Measurements from ENCODE around the gene TLX1.

Gene TLX1

DNA sequence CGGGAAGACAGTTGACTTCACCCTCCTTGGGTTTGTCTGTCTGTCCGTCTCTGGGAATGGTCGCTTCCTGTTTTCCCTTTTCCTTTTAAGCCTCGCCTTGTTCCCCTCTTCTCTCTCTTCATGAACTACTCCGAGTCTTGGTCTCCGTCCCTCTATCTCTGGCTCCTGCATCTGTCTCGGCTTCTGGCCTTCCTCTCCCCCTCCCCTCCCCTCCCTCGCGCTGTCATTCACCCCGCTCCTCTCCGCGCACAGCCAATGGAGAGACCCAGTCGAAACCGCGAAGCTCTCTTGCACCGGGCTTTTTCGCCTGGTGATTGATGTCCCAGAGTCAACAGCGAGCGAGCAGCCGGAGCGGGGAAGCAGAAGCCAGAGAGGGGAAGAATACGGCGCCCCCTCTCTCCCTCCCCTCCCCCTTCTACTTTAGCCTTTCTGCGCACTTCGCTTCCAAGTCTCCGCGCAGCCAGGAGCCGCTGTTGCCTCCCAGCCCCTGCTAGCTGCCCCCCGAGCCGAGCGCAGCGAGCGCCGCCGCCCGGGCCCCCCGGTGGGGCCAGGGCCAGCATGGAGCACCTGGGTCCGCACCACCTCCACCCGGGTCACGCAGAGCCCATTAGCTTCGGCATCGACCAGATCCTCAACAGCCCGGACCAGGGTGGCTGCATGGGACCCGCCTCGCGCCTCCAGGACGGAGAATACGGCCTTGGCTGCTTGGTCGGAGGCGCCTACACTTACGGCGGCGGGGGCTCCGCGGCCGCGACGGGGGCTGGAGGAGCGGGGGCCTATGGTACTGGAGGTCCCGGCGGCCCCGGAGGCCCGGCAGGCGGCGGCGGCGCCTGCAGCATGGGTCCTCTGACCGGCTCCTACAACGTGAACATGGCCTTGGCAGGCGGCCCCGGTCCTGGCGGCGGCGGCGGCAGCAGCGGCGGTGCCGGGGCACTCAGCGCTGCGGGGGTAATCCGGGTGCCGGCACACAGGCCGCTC lies at the start of gene TLX1 (continued):
- TF ChIP-seq PRDM1 (tag by site-specific recombination; IDR thresholded peaks at IDR 0.05): peak; percentile 39
- TF ChIP-seq ZNF175 (tag by site-specific recombination; IDR thresholded peaks at IDR 0.05): no peak
- TF ChIP-seq ZBTB8A (tag by site-specific recombination; IDR thresholded peaks at IDR 0.05): no peak; the same call in 1 of the 2 replicates
- 0 out of 2 replicates have a peak, but pooled peaks have one; percentile 15 for TF ChIP-seq ZNF777 (tag by site-specific recombination; IDR thresholded peaks at IDR 0.05; ENCODE audit: borderline replicate concordance)
- TF ChIP-seq ZFHX2 (tag by site-specific recombination; conservative IDR thresholded peaks at IDR 0.05): no peak
- no peak for TF ChIP-seq ZNF223 (tag by site-specific recombination; IDR thresholded peaks at IDR 0.05)
- TF ChIP-seq ZNF292 (tag by site-specific recombination; IDR thresholded peaks at IDR 0.05; ENCODE audit: borderline replicate concordance, low read depth): no peak
- TF ChIP-seq ZNF670 (tag by site-specific recombination; IDR thresholded peaks at IDR 0.05; ENCODE audit: low read depth): no peak
- TF ChIP-seq, protein P1, sequence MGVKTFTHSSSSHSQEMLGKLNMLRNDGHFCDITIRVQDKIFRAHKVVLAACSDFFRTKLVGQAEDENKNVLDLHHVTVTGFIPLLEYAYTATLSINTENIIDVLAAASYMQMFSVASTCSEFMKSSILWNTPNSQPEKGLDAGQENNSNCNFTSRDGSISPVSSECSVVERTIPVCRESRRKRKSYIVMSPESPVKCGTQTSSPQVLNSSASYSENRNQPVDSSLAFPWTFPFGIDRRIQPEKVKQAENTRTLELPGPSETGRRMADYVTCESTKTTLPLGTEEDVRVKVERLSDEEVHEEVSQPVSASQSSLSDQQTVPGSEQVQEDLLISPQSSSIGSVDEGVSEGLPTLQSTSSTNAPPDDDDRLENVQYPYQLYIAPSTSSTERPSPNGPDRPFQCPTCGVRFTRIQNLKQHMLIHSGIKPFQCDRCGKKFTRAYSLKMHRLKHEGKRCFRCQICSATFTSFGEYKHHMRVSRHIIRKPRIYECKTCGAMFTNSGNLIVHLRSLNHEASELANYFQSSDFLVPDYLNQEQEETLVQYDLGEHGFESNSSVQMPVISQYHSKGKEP (tag by site-specific recombination; IDR thresholded peaks at IDR 0.05): peak; percentile 26; the same call in 1 of the 2 replicates
- TF ChIP-seq SALL2 (tag by site-specific recombination; IDR thresholded peaks at IDR 0.05; ENCODE audit: borderline replicate concordance): no peak
- no peak for TF ChIP-seq YY2 (tag by site-specific recombination; IDR thresholded peaks at IDR 0.05)
- TF ChIP-seq ZNF248 (tag by site-specific recombination; IDR thresholded peaks at IDR 0.05): no peak
- no peak for TF ChIP-seq HOXC10 (CRISPR knock-in tag; IDR thresholded peaks at IDR 0.05)
- TF ChIP-seq ZNF132 (tag by site-specific recombination; IDR thresholded peaks at IDR 0.05; ENCODE audit: borderline replicate concordance): no peak
- TF ChIP-seq, protein P2, sequence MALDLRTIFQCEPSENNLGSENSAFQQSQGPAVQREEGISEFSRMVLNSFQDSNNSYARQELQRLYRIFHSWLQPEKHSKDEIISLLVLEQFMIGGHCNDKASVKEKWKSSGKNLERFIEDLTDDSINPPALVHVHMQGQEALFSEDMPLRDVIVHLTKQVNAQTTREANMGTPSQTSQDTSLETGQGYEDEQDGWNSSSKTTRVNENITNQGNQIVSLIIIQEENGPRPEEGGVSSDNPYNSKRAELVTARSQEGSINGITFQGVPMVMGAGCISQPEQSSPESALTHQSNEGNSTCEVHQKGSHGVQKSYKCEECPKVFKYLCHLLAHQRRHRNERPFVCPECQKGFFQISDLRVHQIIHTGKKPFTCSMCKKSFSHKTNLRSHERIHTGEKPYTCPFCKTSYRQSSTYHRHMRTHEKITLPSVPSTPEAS (tag by site-specific recombination; IDR thresholded peaks at IDR 0.05): no peak
- TF ChIP-seq, protein P3, sequence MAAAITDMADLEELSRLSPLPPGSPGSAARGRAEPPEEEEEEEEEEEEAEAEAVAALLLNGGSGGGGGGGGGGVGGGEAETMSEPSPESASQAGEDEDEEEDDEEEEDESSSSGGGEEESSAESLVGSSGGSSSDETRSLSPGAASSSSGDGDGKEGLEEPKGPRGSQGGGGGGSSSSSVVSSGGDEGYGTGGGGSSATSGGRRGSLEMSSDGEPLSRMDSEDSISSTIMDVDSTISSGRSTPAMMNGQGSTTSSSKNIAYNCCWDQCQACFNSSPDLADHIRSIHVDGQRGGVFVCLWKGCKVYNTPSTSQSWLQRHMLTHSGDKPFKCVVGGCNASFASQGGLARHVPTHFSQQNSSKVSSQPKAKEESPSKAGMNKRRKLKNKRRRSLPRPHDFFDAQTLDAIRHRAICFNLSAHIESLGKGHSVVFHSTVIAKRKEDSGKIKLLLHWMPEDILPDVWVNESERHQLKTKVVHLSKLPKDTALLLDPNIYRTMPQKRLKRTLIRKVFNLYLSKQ (tag by site-specific recombination; IDR thresholded peaks at IDR 0.05; ENCODE audit: borderline replicate concordance): no peak
- no peak for TF ChIP-seq ZNF138 (tag by site-specific recombination; IDR thresholded peaks at IDR 0.05; ENCODE audit: borderline replicate concordance)
- TF ChIP-seq ZNF558 (tag by site-specific recombination; IDR thresholded peaks at IDR 0.05): peak; percentile 24; the same call in 1 of the 2 replicates
- TF ChIP-seq, protein P4, sequence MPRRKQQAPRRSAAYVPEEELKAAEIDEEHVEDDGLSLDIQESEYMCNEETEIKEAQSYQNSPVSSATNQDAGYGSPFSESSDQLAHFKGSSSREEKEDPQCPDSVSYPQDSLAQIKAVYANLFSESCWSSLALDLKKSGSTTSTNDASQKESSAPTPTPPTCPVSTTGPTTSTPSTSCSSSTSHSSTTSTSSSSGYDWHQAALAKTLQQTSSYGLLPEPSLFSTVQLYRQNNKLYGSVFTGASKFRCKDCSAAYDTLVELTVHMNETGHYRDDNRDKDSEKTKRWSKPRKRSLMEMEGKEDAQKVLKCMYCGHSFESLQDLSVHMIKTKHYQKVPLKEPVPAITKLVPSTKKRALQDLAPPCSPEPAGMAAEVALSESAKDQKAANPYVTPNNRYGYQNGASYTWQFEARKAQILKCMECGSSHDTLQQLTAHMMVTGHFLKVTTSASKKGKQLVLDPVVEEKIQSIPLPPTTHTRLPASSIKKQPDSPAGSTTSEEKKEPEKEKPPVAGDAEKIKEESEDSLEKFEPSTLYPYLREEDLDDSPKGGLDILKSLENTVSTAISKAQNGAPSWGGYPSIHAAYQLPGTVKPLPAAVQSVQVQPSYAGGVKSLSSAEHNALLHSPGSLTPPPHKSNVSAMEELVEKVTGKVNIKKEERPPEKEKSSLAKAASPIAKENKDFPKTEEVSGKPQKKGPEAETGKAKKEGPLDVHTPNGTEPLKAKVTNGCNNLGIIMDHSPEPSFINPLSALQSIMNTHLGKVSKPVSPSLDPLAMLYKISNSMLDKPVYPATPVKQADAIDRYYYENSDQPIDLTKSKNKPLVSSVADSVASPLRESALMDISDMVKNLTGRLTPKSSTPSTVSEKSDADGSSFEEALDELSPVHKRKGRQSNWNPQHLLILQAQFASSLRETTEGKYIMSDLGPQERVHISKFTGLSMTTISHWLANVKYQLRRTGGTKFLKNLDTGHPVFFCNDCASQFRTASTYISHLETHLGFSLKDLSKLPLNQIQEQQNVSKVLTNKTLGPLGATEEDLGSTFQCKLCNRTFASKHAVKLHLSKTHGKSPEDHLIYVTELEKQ (tag by site-specific recombination; IDR thresholded peaks at IDR 0.05; ENCODE audit: borderline replicate concordance): peak; percentile 93
- TF ChIP-seq ZNF843 (tag by site-specific recombination; IDR thresholded peaks at IDR 0.05): no peak
- TF ChIP-seq, protein P5, sequence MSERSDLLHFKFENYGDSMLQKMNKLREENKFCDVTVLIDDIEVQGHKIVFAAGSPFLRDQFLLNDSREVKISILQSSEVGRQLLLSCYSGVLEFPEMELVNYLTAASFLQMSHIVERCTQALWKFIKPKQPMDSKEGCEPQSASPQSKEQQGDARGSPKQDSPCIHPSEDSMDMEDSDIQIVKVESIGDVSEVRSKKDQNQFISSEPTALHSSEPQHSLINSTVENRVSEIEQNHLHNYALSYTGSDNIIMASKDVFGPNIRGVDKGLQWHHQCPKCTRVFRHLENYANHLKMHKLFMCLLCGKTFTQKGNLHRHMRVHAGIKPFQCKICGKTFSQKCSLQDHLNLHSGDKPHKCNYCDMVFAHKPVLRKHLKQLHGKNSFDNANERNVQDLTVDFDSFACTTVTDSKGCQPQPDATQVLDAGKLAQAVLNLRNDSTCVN (tag by site-specific recombination; optimal IDR thresholded peaks at IDR 0.05): peak; percentile 50
- TF ChIP-seq GLIS1 (tag by site-specific recombination; IDR thresholded peaks at IDR 0.05): peak; percentile 37; the same call in 1 of the 2 replicates
- TF ChIP-seq ZNF48 (tag by site-specific recombination; IDR thresholded peaks at IDR 0.05): no peak
- TF ChIP-seq ZNF585B (tag by site-specific recombination; IDR thresholded peaks at IDR 0.05): no peak
- TF ChIP-seq OSR2 (tag by site-specific recombination; IDR thresholded peaks at IDR 0.05): peak; percentile 94
- no peak for TF ChIP-seq ZNF830 (tag by site-specific recombination; IDR thresholded peaks at IDR 0.05; ENCODE audit: low read depth)
- no peak for TF ChIP-seq GFI1B (tag by site-specific recombination; IDR thresholded peaks at IDR 0.05)
- TF ChIP-seq ZNF626 (tag by site-specific recombination; IDR thresholded peaks at IDR 0.05): no peak
- TF ChIP-seq WT1 (tag by site-specific recombination; IDR thresholded peaks at IDR 0.05): peak; percentile 63
- TF ChIP-seq ZXDB (tag by site-specific recombination; IDR thresholded peaks at IDR 0.05): peak; percentile 85
- TF ChIP-seq ZNF2 (tag by site-specific recombination; IDR thresholded peaks at IDR 0.05): 0 out of 2 replicates have a peak, but pooled peaks have one; percentile 41
